ENCODE measurements around the gene SZT2. TPM values are rescaled to one million over a fixed set of nuclear protein-coding genes. Genes with fewer than 3 reads are reported as not detected.

SZT2 gene
- total and polyA plus RNA-seq, 10 of the 15 experiments (the other 5 are each of a cell fraction or from before 2014, with no cell fraction given): 1.4 to 38.3 (median 12.7) TPM

GRCh38 chr1:43425045-43425444 is 35.3 kb downstream of the SZT2 start:
- POLR2A ChIA-PET: no interaction called here
- FAIRE-seq: no peak
- Histone ChIP-seq H3K79me2 (ENCODE audit: control insufficient read depth, insufficient read depth, low read length) (no peaks in the 10 kb centered on the region), H2AFZ (ENCODE audit: control insufficient read depth, low read depth, low read length) (no peak overlapping the region), H3K9me3 (replicated peaks; ENCODE audit: control insufficient read depth, insufficient read depth, low read length) (no peaks in the 10 kb centered on the region), H3K4me2 (ENCODE audit: control insufficient read depth, insufficient read depth) (no peak overlapping the region), H3K4me3 (no peak overlapping the region), H3K9ac (ENCODE audit: control insufficient read depth, insufficient read depth, low read length) (no peak overlapping the region), H4K20me1 (ENCODE audit: control insufficient read depth, insufficient read depth) (no peaks in the 10 kb centered on the region), H3K4me1 (ENCODE audit: control insufficient read depth, insufficient read depth, low read length) (no peaks in the 10 kb centered on the region), H3K27me3 (replicated peaks in 1 of 2; ENCODE audit: control insufficient read depth in 2 of 2, insufficient read depth in 2 of 2, low read length in 1 of 2) (no peaks in the 10 kb centered on the region), H3K36me3 (ENCODE audit: control insufficient read depth in 2 of 2, insufficient read depth in 2 of 2, low read length in 1 of 2) (peaks cover 32 to 45% of the 10 kb centered on the region in 2 experiments), H3K27ac (ENCODE audit: control insufficient read depth, insufficient read depth) (no peak overlapping the region)
- WGBS (ENCODE audit: insufficient coverage, insufficient replicate concordance, low lambda C conversion rate, missing lambda C conversion rate): 98% methylated on average over 4 of the region's 4 CpGs
- DNase-seq (ENCODE audit: low read depth, low spot score): no peak
- intact Hi-C loops (cut with micrococcal nuclease; ENCODE audit: unreplicated experiment): no loop called here
- CTCF ChIA-PET: interaction anchor here (0.6 kb wide), 1 partner anchor 198 kb away, joined by 3 read pairs; no protein-coding TSS in a partner anchor
- BruUV-seq (replicated peaks): no TSS peak
- in situ Hi-C loops (cut with MboI): no loop called here
- SMC1A ChIA-PET (ENCODE audit: uncharacterized antibody, unreplicated experiment): interaction anchor here (0.9 to 1.4 kb wide), 2 partner anchors 13 to 38 kb away, joined by 3 read pairs; no protein-coding TSS in a partner anchor
- no peak for TF ChIP-seq POLR2A (IDR thresholded peaks at IDR 0.05; ENCODE audit: low read depth, low read length)
- TF ChIP-seq, protein P1, sequence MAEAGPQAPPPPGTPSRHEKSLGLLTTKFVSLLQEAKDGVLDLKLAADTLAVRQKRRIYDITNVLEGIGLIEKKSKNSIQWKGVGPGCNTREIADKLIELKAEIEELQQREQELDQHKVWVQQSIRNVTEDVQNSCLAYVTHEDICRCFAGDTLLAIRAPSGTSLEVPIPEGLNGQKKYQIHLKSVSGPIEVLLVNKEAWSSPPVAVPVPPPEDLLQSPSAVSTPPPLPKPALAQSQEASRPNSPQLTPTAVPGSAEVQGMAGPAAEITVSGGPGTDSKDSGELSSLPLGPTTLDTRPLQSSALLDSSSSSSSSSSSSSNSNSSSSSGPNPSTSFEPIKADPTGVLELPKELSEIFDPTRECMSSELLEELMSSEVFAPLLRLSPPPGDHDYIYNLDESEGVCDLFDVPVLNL (IDR thresholded peaks at IDR 0.05; ENCODE audit: low read depth, low read length): no peak
- no peak for TF ChIP-seq HCFC1 (IDR thresholded peaks at IDR 0.05; ENCODE audit: low read length)
- no peak for TF ChIP-seq ZNF274 (IDR thresholded peaks at IDR 0.05; ENCODE audit: insufficient read depth, insufficient read length)
- TF ChIP-seq IKZF2 (IDR thresholded peaks at IDR 0.05): no peak
- no peak for TF ChIP-seq CHD2 (IDR thresholded peaks at IDR 0.05; ENCODE audit: borderline replicate concordance, low read depth, low read length)
- no peak for TF ChIP-seq POU2F2 (IDR thresholded peaks at IDR 0.05; ENCODE audit: borderline replicate concordance, low read depth, low read length)
- TF ChIP-seq SMARCA5 (IDR thresholded peaks at IDR 0.05): no peak
- ATAC-seq: no peak
- RAD21 ChIA-PET (ENCODE audit: unreplicated experiment): no interaction called here

DNA sequence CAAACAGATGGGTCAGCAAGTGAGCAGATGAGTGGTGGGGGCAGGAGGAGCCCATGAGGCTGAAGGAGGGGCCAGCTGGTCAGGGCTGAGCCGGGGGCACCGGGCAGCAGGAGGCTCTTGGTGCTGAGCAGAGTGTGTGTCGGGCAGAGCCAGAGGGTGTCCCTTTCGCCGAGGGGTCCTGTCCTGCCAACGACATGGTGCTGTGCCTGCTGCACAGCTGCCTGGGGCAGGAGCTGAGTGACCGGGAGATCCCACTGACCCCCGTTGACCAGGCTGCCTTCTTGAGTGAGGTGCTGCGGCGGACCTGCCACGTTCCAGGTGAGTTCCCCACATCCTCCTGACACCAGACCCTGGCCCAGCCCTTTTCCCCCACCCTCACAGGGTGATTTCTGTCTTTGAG is 36.5 kb downstream of the SZT2 start:
- Histone ChIP-seq H3K4me2 (ENCODE audit: control insufficient read depth, insufficient read depth) (no peak overlapping the region), H3K36me3 (ENCODE audit: control insufficient read depth in 2 of 2, insufficient read depth in 2 of 2, low read length in 1 of 2) (peaks cover 36 to 38% of the 10 kb centered on the region in 2 experiments), H3K27me3 (replicated peaks in 1 of 2; ENCODE audit: control insufficient read depth in 2 of 2, insufficient read depth in 2 of 2, low read length in 1 of 2) (no peaks in the 10 kb centered on the region), H3K4me3 (no peak overlapping the region), H3K9ac (ENCODE audit: control insufficient read depth, insufficient read depth, low read length) (no peak overlapping the region), H3K79me2 (ENCODE audit: control insufficient read depth, insufficient read depth, low read length) (no peaks in the 10 kb centered on the region), H2AFZ (ENCODE audit: control insufficient read depth, low read depth, low read length) (no peak overlapping the region), H3K4me1 (ENCODE audit: control insufficient read depth, insufficient read depth, low read length) (no peaks in the 10 kb centered on the region), H3K27ac (ENCODE audit: control insufficient read depth, insufficient read depth) (no peak overlapping the region), H4K20me1 (ENCODE audit: control insufficient read depth, insufficient read depth) (no peaks in the 10 kb centered on the region), H3K9me3 (replicated peaks; ENCODE audit: control insufficient read depth, insufficient read depth, low read length) (no peaks in the 10 kb centered on the region)
- ChIA-PET RAD21 (ENCODE audit: unreplicated experiment) (interaction anchor here (0.7 kb wide), 1 partner anchor 58 kb away, joined by 3 read pairs; the partner anchor contains the start of gene ELOVL1), CTCF (no interaction called here), POLR2A (interaction anchor here (0.5 kb wide), 1 partner anchor 32 kb away, joined by 3 read pairs; no protein-coding TSS in a partner anchor), SMC1A (ENCODE audit: uncharacterized antibody, unreplicated experiment) (interaction anchor here (1.4 kb wide), 1 partner anchor 14 kb away, joined by 3 read pairs; no protein-coding TSS in a partner anchor)
- in situ Hi-C loops (cut with MboI): no loop called here
- ATAC-seq: no peak
- no peak for DNase-seq (ENCODE audit: low read depth, low spot score)
- BruUV-seq (replicated peaks): no TSS peak
- FAIRE-seq: no peak
- 90% methylated on average over 11 of the region's 11 CpGs for WGBS (ENCODE audit: insufficient coverage, insufficient replicate concordance, low lambda C conversion rate, missing lambda C conversion rate)
- intact Hi-C loops (cut with micrococcal nuclease; ENCODE audit: unreplicated experiment): no loop called here
- TF ChIP-seq IRF5 (IDR thresholded peaks at IDR 0.05; ENCODE audit: borderline replicate concordance) (no peak), HDAC6 (IDR thresholded peaks at IDR 0.05; ENCODE audit: unreplicated experiment) (no peak), MTA2 (IDR thresholded peaks at IDR 0.05; ENCODE audit: low read depth) (no peak), ZNF687 (IDR thresholded peaks at IDR 0.05) (no peak), HDAC2 (IDR thresholded peaks at IDR 0.05) (no peak)

Measured in GM12878 (cell line).